GM21447 (cell line): Measurements from ENCODE around the gene MCIDAS.

ENCODE experiments used
- ATAC-seq: cut with Tn5 transposase; IDR thresholded peaks from one replicate; pipeline ENCODE4 v1.9.1; 2021; ENCODE audit not compliant: unreplicated experiment

MCIDAS gene

DNA sequence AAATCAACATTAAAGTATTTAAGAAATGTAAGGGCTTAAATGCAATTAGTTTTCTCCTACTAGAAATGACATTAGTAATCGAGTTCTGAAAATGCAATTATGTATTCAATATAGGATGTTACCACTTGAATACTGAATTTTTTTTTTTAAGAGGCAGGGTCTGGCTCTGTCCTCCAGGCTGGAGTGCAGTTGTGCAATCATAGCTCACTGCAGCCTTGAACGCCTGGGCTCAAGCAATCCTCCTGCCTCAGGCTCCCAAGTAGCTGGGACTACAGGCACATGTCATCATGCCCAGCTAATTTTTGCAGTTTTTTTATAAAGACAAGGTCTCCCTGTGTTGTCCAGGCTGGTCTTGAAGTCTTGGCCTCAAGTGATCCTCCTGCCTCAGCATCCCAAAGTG is 55.6 kb downstream of the MCIDAS start:
- ATAC-seq = no peak
